COLO668 (cell line): ENCODE results near the gene IRF2.
A peak's percentile ranks its signal among the peaks of the same experiment; 100 is the strongest.
"Not testable (repeated sequence)": the region's sequence is repeated elsewhere in the genome, so short reads cannot be mapped to it uniquely, and the experiment has no call there.

Experiments
- DNase-seq: peaks from one replicate; lab custom pipeline; 2025; ENCODE audit not compliant: unreplicated experiment; lab: John Stamatoyannopoulos, UW

IRF2 gene

GRCh38 chr4:184392748-184393559 lies 81.4 kb downstream of the IRF2 start:
- DNase-seq = no peak

GRCh38 chr4:184392316-184392715 lies 82.0 kb downstream of the IRF2 start:
- DNase-seq = no peak

DNA sequence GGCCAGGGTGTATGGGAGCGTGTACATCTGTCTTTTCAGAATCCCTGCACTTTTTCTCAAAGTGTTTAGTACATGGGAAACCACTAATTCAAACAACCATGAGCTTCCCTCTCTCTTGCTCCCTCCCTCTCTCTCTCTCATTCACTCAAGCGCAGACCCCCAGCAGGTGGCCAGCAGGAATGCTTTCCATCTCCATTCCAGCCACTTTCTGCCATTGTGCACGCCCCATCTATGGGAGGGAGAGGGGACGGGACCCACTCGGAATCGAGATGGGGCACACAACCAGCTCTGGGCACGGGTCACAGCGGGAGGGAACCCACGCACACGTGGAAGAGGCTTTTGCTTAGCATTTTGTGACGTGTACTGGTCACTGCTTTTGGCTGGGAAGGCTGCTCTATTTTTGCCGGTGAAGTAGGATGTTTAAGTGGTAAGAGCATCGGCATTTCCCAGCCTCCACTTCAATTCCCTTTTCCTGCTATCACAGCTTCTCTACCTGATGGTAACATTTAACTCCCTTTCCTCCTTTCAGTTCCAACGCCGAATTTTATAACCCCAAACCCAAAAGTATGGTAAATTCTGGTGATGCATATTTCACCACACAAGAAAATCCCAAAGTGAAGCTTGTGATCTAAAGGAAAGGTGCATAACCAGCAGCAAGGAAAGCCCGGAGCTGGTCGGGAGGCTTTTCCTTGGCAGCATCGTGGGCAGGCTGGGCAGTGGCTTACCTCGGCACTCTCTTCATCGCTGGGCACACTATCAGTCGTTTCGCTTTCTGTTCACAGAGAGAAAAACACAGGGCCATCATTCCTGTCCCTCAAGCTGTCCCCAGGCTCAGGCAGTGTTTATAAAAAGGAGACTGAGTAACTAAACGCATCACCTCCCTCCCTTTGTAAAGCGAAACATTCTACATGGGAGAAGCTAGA lies 84.1 kb downstream of the IRF2 start:
- DNase-seq = no peak

DNA sequence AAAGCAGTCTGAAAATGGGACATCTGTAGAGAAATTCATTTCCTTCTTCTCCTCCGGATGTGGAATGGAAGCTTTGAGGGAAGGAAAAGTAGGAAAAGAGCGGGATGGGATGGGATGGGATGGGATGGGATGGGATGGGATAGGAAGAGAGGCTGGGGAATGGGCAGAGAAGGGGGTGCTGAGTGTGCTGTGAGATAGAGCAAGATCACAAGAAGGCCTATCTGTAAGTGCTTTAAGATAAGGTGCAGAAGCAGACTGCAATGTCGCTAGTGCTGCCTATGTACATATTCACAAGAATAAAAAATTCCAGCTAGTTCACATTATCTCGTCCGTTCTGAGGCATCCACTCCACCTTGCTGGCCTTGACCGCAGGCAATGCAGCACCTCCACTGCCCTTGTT lies 86.2 kb downstream of the IRF2 start:
- no peak for DNase-seq

DNA sequence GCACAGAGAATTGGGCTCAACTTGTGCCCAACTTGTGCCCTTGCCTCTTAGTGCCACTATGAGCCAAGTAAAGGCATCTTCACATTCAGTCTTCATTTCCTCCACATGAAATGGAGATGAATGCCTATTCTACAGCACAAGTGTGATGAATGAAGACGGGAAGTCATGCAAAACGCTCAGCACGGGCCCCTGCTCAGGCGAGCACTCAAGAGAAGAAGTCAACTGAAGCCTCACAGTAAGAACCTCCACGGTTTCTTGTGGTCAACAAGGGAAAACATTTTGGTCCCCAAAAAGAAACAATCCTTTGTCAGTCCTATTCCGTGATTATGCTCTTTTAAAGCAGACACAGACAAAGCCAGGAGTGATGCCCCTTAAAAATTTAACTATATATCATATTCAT lies 87.0 kb downstream of the IRF2 start:
- DNase-seq = no peak

DNA sequence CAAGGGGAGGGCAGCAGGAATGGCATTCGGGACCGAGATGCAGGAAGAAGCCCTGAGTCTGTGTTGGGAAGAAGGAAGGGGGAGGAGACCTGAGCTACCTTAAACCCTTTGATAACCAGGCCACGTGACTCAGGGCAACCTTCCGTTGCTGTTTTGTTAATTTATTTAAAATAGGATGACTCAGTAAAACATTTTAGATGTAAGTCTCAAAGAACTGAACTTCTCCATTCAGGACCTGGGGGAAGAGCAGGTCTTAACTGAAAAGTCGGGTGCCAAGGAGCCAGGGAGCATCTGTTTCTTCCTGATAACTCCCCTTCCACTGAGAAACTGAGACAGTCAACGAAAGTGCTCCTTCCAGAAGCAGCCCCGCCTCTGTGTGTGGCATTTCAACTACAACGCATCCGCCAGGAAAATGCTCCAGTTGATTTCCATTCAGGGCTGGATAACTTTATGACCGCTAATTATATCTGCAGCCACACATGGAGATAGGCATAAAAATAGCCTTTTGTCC lies 88.0 kb downstream of the IRF2 start:
- no peak for DNase-seq

DNA sequence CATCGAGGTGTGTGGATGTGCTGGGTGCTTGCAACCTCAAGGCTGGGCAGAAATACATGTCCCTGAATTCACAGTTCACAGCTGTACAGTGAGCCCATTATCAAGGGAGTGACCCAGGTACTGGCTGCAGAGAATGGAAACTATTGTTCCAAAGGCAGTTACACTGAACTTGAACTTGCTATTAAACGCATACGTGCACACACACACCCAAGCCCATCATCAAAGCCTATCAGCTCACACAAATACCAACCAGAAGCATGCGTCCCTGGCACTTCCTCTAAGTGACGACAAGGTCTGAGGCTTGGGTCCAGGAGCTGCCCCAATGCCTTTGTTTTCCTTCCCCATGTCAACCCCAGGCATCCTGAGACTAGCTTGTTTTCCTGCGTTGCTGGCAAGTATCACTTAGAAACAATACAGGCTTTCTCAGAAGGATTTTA lies 88.6 kb downstream of the IRF2 start:
- no peak for DNase-seq

GRCh38 chr4:184384810-184385557 lies 89.4 kb downstream of the IRF2 start:
- no peak for DNase-seq

DNA sequence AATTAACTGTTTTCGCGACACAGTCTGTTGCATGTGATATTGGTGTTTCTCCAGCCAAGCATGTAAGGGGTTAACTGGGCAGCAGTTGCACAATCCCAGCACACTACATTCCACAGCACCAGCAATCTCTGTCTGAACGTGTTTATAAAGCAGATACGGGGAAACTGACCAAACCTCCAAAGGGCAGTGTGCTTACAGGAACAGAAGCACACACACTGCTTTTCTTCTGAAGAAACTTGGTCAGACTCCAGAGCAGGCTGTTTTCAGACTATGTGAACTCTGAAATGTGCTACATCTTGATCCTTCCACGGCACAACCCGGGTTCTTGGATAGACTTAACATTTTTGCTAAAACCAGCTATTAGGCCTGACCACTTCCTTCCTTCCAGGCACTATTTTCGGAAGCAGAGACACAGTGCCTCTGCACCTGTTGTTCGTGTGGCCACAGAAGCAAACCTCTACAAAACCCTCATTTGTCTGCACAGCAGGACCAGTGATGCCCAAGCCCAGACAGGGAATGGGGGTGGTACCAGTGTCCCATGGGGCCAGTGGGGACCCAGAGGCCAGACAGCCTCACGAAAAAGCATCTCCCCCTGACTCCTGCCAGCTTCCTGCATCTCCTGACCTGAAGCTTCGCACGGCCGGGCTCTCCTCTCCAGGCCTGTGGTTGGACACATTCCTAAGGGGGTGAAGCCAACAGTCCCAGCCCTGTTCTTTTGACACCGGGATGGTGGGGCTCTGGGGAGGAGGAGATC lies 90.1 kb downstream of the IRF2 start:
- DNase-seq = no peak

GRCh38 chr4:184383497-184384055 lies 90.8 kb downstream of the IRF2 start:
- no peak for DNase-seq

GRCh38 chr4:184382189-184382846 lies 92.0 kb downstream of the IRF2 start:
- peak; percentile 50 for DNase-seq

- no peak for DNase-seq
Measured at GRCh38 chr4:184380707-184381106, 93.6 kb downstream of the IRF2 start.

DNA sequence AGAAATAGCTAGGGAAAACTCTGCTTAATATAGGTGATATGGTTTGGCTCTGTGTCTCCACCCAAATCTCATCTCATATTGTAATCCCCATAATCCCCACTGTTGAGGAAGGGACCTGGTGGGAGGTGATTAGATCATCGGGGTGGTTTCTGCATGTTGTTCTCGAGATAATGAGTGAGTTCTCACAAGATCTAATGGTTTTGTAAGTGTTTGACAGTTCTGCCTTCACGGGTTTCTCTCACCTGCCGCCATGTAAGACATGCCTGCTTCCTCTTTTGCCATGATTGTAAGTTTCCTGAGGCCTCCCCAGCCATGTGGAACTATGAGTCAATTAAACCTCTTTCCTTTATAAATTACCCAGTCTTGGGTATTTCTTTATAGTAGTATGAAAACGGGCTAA lies 94.1 kb downstream of the IRF2 start:
- DNase-seq = not testable (repeated sequence)

GRCh38 chr4:184376923-184377322 lies 97.4 kb downstream of the IRF2 start:
- DNase-seq = no peak

DNA sequence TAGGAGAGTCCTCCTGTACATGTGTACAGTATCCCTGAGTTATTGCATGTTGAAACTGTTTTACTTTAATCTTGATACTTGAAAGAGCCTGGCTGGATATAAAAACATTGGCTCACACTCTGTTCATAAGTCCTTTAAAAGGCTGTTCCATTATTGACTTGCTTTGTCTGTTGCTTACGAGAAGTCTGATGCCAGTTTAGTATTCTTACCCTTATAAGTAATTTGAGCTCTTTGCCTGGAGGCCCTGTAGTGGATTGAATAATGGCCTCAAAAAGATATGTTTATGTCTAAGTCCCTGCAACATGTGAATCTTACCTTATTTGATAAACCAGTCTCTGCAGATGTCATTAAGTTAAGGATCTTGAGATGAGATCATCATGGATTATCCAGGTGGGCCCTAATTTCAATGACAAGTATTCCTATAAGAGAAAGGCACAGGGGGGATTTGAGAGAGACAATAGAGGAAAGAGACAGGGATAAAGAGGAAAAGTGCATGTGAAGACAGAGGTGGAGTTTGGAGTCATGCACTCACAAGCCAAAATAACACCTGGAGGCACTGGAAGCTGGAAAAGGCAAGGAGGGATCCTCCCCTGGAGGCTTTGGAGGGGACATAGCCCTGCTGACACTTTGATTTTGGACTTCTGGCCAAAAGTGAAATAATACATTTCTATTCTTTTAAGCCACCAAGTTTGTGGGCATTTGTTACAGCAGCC lies 98.1 kb downstream of the IRF2 start:
- no peak for DNase-seq

- DNase-seq = not testable (repeated sequence)
Measured at GRCh38 chr4:184375623-184376022, 98.7 kb downstream of the IRF2 start.

DNA sequence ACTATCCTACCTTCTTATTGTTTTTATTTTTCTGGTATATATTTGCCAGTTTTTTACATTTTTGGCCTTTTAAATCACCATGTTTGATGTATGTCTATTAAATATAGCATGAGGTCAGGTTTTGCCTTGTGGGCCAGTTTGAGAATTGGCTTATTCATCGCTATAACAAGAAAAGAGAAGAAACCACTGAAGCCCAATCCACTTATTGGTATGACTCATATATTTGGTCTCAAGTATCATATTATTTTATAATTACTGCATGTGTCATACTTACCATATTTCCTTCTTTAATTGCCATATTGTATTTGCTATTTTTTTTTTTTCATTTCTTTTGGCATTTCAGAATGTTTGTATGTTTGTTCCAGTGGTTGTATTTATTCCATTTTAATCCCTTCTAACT lies 99.3 kb downstream of the IRF2 start:
- DNase-seq = no peak

DNA sequence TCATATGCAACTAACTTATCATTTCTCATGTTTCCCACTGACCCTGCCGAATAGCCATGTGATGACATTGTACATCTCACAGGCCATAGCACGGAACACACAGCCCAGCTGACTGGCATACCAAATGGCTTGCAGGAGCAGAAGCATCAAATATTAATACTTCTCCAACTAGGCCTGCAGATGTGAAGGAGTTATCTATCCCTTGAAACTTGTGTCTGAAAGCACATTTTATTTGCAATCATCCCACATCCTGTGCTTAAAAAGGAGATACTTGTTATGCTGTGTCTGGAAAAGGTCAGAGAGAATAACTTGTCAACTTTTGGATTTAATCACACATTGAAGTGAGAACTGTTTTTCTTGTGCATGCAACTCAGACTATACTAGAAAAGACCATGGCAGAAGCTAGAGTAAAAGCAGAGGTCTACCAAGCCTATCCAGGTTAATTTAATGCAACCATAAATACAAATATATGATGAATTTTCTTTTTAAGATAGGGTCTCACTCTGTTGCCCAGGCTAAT lies 100.4 kb downstream of the IRF2 start:
- no peak for DNase-seq

DNA sequence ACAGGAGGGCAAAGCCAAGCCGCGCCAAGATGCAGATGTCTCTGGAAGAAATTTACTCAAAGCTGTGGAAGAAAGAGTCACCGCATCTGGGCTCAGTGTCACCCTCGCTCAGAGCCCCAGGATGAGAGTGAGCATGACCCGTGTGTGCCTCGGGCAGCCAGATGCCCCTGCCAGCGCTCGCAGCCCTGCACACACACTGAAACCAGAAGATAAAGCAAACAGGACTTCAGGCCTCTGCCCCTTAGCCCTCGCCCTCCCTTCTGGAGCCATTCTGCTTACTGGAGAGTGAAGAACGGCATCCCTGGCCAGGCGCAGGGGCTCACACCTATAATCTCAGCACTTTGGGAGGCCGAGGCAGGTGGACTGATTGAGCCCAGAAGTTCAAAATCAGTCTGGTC lies 103.0 kb downstream of the IRF2 start:
- no peak for DNase-seq
